GM12875 (cell line): ENCODE results near the gene SERINC2.

Experiments
- H3K4me3 ChIP-seq: one replicate; pipeline ENCODE4 v1.5.1; 2011; ENCODE audit warnings: low read depth, low read length, control low read depth
- TF ChIP-seq, protein P1 (sequence below): IDR thresholded peaks from 2 replicates; pipeline ENCODE4 v1.5.1; 2011; ENCODE audit warnings: low read depth, mild to moderate bottlenecking, control low read depth, inconsistent platforms, low read length, moderate library complexity, borderline replicate concordance; ENCODE audit not compliant: insufficient read depth

The SERINC2 gene

DNA sequence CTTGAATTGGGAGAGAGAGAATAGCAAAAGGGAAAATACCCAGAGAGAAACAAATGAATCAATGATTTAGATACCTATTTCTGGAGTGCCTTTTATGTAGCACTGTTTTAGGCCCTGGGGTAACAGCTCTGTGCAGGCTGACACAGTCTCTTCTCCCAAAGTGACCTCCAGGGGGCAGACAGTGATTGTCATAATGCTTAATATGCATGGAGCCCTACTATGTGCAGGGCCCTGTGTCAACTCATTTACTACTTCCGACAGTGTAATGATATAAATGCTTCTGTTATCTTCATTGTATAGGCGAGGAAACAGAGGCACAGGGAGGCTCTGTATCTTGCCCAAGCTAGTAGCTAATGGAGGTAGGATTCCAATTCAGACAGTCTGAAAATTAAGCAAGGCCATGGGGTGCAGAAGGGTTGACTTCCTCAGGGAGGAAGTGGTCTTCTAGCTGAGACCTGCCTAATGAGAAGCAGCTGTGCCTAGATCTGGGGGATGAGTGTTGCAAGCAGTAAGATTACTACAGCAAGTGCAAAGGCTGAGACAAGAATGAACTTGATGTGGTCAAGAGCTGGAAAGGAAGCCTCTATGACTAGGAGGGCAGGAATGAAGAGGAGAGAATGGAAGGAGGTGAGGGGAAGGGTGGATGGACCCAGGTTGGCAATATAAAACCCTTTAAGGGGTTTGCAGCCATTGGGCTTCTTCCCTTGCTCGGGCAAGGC is 16.2 kb upstream of the SERINC2 start:
- TF ChIP-seq, protein P1, sequence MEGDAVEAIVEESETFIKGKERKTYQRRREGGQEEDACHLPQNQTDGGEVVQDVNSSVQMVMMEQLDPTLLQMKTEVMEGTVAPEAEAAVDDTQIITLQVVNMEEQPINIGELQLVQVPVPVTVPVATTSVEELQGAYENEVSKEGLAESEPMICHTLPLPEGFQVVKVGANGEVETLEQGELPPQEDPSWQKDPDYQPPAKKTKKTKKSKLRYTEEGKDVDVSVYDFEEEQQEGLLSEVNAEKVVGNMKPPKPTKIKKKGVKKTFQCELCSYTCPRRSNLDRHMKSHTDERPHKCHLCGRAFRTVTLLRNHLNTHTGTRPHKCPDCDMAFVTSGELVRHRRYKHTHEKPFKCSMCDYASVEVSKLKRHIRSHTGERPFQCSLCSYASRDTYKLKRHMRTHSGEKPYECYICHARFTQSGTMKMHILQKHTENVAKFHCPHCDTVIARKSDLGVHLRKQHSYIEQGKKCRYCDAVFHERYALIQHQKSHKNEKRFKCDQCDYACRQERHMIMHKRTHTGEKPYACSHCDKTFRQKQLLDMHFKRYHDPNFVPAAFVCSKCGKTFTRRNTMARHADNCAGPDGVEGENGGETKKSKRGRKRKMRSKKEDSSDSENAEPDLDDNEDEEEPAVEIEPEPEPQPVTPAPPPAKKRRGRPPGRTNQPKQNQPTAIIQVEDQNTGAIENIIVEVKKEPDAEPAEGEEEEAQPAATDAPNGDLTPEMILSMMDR = peak; percentile 34; the same call in 1 of the 2 replicates
- no peak overlapping the region for H3K4me3 ChIP-seq

DNA sequence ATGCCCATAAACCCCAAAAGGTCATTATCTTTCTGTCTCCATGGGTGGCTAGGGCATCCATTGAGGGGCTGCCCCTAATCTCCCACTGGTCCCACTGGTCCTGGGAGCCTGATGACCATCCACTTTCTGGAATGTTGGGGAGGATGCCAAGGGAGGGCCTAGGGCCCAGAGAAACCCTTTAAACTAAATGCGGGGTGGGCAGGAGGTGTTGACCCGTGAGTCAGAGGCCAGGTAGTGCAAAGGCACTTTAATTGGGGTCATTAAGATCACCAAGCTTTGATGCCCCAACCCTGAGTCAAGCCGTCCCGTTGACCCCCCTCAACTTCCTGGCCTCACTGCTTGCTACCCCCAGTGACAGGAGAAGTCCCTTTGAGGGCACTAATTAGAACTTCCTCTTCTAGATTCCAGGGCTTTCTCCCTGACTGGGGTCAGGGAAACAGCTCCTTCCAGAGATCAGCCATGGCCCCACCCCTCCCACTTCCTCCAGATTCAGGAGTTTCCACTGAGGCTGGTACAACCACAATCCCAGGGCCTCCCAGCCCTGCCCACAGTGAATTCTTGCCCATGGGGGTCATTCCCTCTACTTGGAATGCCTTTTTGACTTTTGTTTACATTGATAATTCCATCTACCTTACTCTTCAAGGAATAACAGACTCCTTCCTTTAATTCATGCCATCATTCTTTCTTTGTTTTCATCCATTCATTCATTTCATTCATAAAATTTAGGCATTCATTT is 15.5 kb upstream of the SERINC2 start:
- H3K4me3 ChIP-seq = no peak overlapping the region
- TF ChIP-seq, protein P1 = no peak

DNA sequence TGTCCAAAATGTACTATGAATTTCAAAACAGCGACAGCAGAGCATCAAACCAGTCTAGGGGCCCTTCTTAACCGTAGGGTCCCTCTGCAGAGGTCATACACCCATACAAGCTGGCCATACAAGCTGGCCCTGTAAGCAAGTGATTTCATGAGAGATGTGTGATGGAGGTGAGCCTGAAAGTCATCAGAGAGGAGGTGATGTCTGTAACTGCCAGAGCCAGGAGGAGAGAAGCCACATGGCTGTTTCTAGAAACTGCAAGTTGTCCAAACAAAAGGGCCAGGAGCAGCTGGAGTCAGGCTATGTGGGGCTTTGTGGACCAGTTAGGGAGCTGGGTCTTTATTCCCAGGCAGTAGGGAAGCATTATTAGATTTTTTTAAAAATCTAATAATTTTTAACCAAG is 14.8 kb upstream of the SERINC2 start:
- TF ChIP-seq, protein P1 = no peak
- H3K4me3 ChIP-seq = no peak overlapping the region

DNA sequence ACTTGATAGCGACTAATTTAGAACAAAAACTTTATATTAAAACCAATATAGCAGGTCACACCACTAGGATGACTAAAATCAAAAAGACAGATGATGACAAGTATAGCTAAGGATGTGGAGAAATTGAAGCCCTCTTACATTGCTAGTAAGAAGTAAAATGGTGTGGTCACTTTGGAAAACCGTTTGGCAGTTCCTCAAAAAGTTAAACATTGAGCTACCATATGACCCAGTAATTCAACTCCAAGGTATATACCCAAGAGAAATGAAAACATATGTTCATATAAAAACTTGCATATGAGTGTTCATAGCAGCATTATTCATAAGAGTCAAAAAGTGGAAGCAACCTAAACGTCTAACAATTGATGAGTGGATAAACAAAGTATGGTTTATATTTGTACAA is 13.0 kb upstream of the SERINC2 start:
- TF ChIP-seq, protein P1 = no peak
- no peak overlapping the region for H3K4me3 ChIP-seq

DNA sequence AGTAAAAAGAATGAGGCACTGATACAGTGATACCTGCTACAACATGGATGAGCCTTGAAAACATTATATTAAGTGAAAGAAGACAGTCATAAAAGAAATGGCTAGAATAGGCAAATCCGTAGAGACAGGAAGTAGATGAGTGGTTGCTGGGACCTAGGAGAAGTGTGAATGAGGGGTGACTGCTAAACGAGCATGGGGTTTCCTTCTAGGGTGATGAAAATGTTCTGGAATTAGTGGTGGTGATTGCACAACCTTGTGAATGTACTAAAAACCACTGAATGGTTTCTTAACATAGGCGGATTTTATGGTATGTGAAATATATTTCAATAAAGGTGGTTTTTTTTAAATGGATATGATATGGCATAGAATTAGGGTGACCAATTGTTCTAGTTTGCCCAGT is 12.6 kb upstream of the SERINC2 start:
- H3K4me3 ChIP-seq = no peak overlapping the region
- TF ChIP-seq, protein P1 = no peak

DNA sequence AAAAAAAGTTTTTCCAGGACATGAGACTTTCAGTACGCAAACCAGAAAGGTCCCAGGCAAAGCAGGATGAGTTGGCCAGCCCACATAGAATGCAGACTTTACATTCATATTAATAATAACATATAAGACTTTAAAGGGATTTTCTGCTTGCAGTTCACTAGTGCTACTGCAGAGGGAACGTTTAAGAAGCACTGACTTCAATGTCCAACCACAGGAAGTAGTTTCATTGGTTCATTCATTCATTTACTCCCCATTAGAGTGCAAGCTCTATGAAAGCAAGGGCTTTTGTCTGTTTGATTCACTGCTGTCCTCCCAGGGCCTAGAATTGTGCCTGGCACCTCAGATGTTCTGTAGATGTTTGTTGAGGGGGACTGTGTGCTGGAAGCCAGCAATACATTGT is 11.8 kb upstream of the SERINC2 start:
- TF ChIP-seq, protein P1 = no peak
- H3K4me3 ChIP-seq = no peak overlapping the region
